Brain microvascular endothelial cell (primary cell): ENCODE data around the gene ARHGAP36.

Experiments
- DNase-seq: peaks from one replicate; pipeline ENCODE4 v3.0.0-alpha.2; 2020
- H3K27ac ChIP-seq: fragments of 250-450 bp; sonication (Bioruptor Pico); 2 replicates; pipeline ENCODE4 v1.5.1; 2020; ENCODE audit warnings: mild to moderate bottlenecking, moderate library complexity
- H3K27me3 ChIP-seq: fragments of 250-450 bp; sonication (Bioruptor Pico); replicated peaks from 2 replicates; pipeline ENCODE4 v1.5.1; 2020; ENCODE audit warnings: mild to moderate bottlenecking
- H3K36me3 ChIP-seq: fragments of 250-450 bp; sonication (Bioruptor Pico); replicated peaks from 2 replicates; pipeline ENCODE4 v1.5.1; 2020; ENCODE audit warnings: mild to moderate bottlenecking
- H3K4me3 ChIP-seq: 2 replicates; pipeline ENCODE4 v1.5.1; 2011; ENCODE audit warnings: low read depth, mild to moderate bottlenecking, control low read depth, low read length, moderate library complexity
- in situ Hi-C: cut with HindIII; loops from 2 replicates; pipeline ENCODE4 v1.10.0; 2017; ENCODE audit warnings: low sequenced_read_pairs, low pct_ligation_motif_present
- TF ChIP-seq, protein P1 (sequence below): IDR thresholded peaks from 2 replicates; pipeline ENCODE4 v1.5.1; 2011; ENCODE audit warnings: low read depth, mild to moderate bottlenecking, moderate library complexity, low read length, control low read depth, inconsistent platforms; ENCODE audit errors: missing control alignments

The ARHGAP36 gene

DNA sequence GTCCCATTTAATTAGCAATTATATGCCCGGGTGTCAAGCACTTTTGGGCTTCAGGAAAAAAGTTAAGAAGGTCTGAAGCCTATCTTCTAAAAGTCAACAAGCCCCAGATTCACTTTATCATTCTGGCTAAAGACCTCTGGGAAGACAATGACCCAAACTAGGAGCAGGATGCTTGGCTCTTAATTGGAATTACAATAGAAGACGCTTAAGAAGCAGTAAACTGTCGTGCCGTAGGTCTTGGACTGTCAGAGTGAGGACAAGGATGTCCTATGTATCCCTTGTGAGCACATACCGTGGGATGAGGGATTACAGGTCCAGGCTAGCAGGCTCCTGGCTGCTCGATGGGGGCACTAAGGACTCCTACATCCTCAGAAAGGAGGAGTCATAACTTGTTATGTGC lies 3.2 kb upstream of the ARHGAP36 start:
- Histone ChIP-seq H3K4me3 (no peak overlapping the region), H3K27me3 (no peaks in the 10 kb centered on the region), H3K27ac (no peak overlapping the region), H3K36me3 (no peaks in the 10 kb centered on the region)
- in situ Hi-C loops, result no loop called here
- DNase-seq, result no peak
- TF ChIP-seq, protein P1, sequence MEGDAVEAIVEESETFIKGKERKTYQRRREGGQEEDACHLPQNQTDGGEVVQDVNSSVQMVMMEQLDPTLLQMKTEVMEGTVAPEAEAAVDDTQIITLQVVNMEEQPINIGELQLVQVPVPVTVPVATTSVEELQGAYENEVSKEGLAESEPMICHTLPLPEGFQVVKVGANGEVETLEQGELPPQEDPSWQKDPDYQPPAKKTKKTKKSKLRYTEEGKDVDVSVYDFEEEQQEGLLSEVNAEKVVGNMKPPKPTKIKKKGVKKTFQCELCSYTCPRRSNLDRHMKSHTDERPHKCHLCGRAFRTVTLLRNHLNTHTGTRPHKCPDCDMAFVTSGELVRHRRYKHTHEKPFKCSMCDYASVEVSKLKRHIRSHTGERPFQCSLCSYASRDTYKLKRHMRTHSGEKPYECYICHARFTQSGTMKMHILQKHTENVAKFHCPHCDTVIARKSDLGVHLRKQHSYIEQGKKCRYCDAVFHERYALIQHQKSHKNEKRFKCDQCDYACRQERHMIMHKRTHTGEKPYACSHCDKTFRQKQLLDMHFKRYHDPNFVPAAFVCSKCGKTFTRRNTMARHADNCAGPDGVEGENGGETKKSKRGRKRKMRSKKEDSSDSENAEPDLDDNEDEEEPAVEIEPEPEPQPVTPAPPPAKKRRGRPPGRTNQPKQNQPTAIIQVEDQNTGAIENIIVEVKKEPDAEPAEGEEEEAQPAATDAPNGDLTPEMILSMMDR, result no peak

DNA sequence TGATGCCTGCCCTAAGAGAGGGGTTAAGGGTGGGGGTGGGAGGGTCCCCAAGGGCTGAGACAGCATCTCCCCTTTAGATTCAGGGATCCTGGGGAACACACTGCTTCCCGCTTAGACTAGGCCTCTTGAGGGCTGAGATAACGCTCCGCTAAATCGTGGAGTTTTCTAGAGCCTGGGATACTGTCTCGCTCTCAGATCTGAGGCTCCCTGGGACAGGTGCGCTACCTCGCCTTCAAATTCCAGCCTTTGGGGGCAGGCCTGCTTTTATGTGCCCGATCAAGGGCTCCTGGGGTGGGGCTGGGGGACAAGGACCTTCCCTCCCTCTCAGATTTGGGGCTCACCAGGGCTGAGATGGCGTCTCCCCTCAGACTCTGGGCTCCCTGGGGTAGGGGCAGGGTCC lies 440 bp upstream of the ARHGAP36 start:
- Histone ChIP-seq H3K4me3 (no peak overlapping the region), H3K27me3 (no peaks in the 10 kb centered on the region), H3K36me3 (no peaks in the 10 kb centered on the region), H3K27ac (no peak overlapping the region)
- TF ChIP-seq, protein P1, result no peak
- in situ Hi-C loops, result no loop called here
- DNase-seq, result no peak

DNA sequence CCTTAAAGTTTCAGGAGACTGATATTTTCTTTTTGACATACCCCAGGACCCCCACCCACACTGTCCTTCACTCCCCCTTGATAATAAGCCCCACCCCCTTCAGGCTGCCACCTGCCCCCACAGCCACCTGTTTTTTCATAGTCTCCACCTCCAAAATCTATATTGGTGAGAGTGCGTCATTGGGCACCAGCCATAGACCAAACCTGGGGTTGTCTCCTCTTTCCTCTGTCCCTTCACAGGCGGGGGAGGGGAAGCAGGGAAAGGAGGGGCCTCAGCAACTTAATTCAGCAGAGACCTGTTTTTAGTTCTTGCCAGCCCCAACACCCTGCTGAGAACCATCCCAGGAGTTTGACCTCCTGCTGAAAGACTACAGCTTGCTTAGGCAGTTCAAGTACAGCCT lies 1.1 kb downstream of the ARHGAP36 start:
- Histone ChIP-seq H3K27ac (no peak overlapping the region), H3K4me3 (no peak overlapping the region), H3K36me3 (no peaks in the 10 kb centered on the region), H3K27me3 (no peaks in the 10 kb centered on the region)
- TF ChIP-seq, protein P1, result no peak
- in situ Hi-C loops, result no loop called here
- DNase-seq, result no peak

DNA sequence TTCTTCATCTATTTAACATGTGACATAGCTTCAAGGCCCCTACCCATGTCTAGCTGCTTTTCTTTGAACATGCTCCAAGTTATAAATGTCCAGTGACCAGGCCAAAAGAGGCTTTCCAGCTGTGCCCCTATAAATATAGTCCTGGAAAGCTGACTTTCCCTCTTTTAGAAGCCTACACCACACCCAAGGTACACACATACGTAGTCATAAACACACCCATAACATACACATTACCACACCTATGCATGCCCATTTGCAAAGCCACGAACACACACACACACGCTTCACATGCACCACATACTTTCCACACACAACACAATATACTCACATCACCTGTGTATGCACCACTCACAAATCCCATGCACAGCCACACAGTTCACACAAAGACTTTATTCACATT lies 2.0 kb downstream of the ARHGAP36 start:
- in situ Hi-C loops, result no loop called here
- H3K4me3 ChIP-seq, result no peak overlapping the region
- DNase-seq, result no peak
- H3K36me3 ChIP-seq, result no peaks in the 10 kb centered on the region
- TF ChIP-seq, protein P1, result no peak
- no peaks in the 10 kb centered on the region for H3K27me3 ChIP-seq
- H3K27ac ChIP-seq, result no peak overlapping the region

DNA sequence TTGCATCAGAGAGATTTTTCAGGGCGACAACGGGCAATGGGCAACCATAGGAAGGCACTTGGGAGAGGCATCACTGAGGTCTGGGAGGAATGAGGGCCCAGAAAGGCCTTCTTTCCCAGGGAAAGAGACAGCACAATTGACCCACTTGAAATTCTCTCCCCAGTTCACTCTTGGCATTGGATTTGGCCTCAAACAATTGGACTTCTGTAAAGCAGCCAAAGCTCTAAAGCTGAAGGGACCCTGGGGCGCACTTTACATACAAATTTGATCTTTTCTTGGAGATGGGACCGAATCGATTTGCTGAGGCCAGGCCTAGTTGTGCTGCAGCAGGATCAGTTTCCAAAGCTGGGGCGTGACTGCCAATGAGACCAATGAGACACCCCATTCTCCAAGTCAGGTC lies 3.2 kb downstream of the ARHGAP36 start:
- TF ChIP-seq, protein P1, result no peak
- Histone ChIP-seq H3K27me3 (no peaks in the 10 kb centered on the region), H3K4me3 (no peak overlapping the region), H3K27ac (no peak overlapping the region), H3K36me3 (no peaks in the 10 kb centered on the region)
- no peak for DNase-seq
- in situ Hi-C loops, result no loop called here

DNA sequence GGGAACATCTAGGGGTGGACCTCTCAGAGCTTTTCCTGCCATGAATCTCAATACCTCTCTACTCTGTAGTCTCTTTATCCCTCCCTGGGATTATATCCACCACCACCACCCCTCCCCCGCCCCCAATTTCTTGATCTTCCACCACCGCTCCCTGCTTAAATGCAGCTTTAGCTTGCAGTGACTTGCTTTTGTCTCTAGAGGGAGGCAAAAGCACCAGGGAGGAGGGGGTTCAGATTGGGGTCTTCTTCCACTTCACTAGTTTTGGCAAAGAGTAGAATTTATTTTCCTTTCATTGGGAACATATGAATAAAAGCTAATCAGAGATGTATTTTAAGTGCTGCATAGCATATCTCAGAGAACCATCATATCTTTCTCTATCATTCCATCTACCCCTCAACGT lies 5.5 kb downstream of the ARHGAP36 start:
- Histone ChIP-seq H3K4me3 (no peak overlapping the region), H3K27me3 (no peaks in the 10 kb centered on the region), H3K36me3 (no peaks in the 10 kb centered on the region), H3K27ac (no peak overlapping the region)
- DNase-seq, result no peak
- TF ChIP-seq, protein P1, result no peak
- in situ Hi-C loops, result no loop called here
